PC-3 (cell line): Measurements from ENCODE around the gene TTC39B.

ENCODE experiments used
- CTCF ChIP-seq: fragments of 300-600 bp; sonication (generic); conservative IDR thresholded peaks from 2 replicates; pipeline ENCODE4 v1.5.1; 2017; ENCODE audit warnings: antibody characterized with exemption, low read depth, mild to moderate bottlenecking, low read length
- EZH2 ChIP-seq: fragments of 300-600 bp; sonication (generic); IDR thresholded peaks from one replicate; pipeline ENCODE4 v1.6.1; 2017; ENCODE audit warnings: antibody characterized with exemption, mild to moderate bottlenecking, low read length; ENCODE audit not compliant: unreplicated experiment

GRCh38 chr9:15219546-15219945 is 87.5 kb downstream of the TTC39B start:
- TF ChIP-seq CTCF (no peak), EZH2 (no peak)
